Epithelial cell of alveolus of lung (primary cell): Measurements from ENCODE around the gene PCDHGB3. TPM values are rescaled to one million over a fixed set of nuclear protein-coding genes. Genes with fewer than 3 reads are reported as not detected.

Experiments
- total RNA-seq: library from RNA; depleted of rRNA; stranded (reverse); fragments of >200 nt; gene quantifications from 2 replicates; pipeline ENCODE4 v1.2.1, GENCODE V29; 2015

Gene PCDHGB3
- total RNA-seq, 1 donor from 2014 or later: 0.39 TPM

GRCh38 chr5:141407790-141408505 is 37.9 kb downstream of the PCDHGB3 start, which contains the start of gene PCDHGB6:
Gene PCDHGB6 (plus strand): TSS chr5:141408021. CDS start chr5:141408203, 182 bp downstream.

DNA sequence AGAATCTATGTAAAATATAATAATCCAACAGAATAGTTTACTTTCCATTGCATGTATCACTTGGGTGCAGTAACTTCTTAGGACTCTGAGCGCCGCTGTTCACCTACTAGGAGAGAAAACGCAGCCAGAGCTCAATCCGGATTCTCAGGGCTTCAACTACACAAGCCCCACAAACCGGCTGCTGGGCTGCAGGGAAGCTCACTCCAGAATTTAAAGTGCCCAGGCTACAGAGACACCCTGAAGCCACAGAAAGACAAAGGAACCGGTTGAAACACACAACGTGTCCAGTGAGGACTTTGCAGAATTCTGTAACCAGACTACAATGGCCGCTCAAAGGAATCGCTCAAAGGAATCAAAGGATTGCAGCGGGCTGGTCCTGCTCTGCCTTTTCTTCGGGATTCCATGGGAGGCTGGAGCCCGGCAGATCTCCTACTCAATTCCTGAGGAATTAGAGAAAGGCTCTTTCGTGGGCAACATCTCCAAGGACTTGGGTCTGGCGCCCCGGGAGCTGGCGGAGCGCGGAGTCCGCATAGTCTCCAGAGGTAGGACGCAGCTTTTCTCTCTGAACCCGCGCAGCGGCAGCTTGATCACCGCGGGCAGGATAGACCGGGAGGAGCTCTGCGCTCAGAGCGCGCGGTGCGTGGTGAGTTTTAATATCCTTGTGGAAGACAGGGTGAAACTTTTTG is 43.0 kb downstream of the PCDHGB3 start, which contains the start of gene PCDHGA10:
Gene PCDHGA10 (plus strand): TSS at position 134 of the 686 bp plus-strand sequence. CDS start 189 bp downstream, at position 323.

DNA sequence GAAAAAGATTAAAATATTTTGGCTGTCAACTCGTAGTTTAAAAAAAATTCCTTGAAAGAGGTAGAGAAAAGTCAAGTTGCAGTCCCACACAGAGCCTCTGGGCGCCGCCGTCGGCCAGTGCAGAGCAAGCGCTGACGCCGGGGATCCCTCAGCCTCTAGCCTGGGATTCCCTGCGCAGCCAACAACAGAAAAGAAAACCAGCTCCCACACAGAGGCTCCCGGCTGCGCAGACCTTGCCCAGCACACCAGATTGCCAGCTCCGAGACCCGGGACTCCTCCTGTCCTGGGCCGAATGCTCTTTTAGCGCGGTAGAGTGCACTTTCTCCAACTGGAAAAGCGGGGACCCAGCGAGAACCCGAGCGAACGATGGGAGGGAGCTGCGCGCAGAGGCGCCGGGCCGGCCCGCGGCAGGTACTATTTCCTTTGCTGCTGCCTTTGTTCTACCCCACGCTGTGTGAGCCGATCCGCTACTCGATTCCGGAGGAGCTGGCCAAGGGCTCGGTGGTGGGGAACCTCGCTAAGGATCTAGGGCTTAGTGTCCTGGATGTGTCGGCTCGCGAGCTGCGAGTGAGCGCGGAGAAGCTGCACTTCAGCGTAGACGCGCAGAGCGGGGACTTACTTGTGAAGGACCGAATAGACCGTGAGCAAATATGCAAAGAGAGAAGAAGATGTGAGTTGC is 47.6 kb downstream of the PCDHGB3 start, which contains the start of gene PCDHGB7:
Gene PCDHGB7 (plus strand): TSS at position 184 of the 679 bp plus-strand sequence. CDS start 183 bp downstream, at position 367.

DNA sequence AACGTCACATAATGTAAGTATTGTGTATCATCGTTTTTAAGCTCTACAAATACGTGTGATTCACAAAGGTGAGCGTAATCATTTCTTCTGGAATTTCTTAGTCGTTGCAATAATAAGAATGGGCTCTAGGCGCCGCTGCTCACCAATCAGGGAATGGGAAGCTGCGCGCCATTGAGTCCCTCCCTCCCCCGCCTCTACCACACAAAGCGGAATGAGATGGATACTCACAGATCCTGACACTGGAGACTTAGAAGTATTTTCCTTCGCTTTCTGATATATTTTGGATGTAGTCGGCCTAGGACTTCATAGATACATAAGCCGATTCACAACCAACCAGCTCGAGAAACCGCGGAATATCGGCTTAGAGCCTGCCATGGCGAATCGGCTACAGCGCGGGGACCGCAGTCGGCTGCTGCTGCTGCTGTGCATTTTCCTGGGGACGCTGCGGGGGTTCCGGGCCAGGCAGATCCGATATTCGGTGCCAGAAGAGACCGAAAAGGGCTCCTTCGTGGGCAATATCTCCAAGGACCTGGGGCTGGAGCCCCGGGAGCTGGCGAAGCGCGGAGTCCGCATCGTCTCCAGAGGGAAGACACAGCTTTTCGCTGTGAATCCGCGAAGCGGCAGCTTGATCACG is 50.9 kb downstream of the PCDHGB3 start, which contains the start of gene PCDHGA11:
Gene PCDHGA11 (plus strand): TSS at position 197 of the 634 bp plus-strand sequence. CDS start 177 bp downstream, at position 374.

Other genes with a start within 250 kb of the PCDHGB3 start
- under 0.01 TPM in 1 of 2 replicates, not detected in the other for gene PCDHB4, start 248.4 kb upstream of the PCDHGB3 start, total RNA-seq
- 0.39 and 1.3 TPM in 2 replicates for gene PCDHB5, start 235.0 kb upstream of the PCDHGB3 start, total RNA-seq
- gene PCDHB6, start 220.2 kb upstream of the PCDHGB3 start, total RNA-seq: 0.64 TPM in 1 of 2 replicates, not detected in the other
- under 0.01 and 1.9 TPM in 2 replicates for gene PCDHB7, start 197.6 kb upstream of the PCDHGB3 start, total RNA-seq
- not detected in 2 replicates for gene PCDHB8, start 192.5 kb upstream of the PCDHGB3 start, total RNA-seq
- gene PCDHB16, start 187.9 kb upstream of the PCDHGB3 start, total RNA-seq: 0.08 and 0.13 TPM in 2 replicates
- 0.08 TPM in 1 of 2 replicates, not detected in the other for gene PCDHB9, start 183.1 kb upstream of the PCDHGB3 start, total RNA-seq
- 0.13 and 0.24 TPM in 2 replicates for gene PCDHB10, start 177.9 kb upstream of the PCDHGB3 start, total RNA-seq
- gene PCDHB11, start 170.6 kb upstream of the PCDHGB3 start, total RNA-seq: 0.13 and 1.7 TPM in 2 replicates
- 0.08 TPM in 1 of 2 replicates, not detected in the other for gene PCDHB12, start 161.5 kb upstream of the PCDHGB3 start, total RNA-seq
- 0.26 and 1.0 TPM in 2 replicates for gene PCDHB13, start 156.3 kb upstream of the PCDHGB3 start, total RNA-seq
- 1.4 TPM in 1 of 2 replicates, not detected in the other for gene PCDHB14, start 146.9 kb upstream of the PCDHGB3 start, total RNA-seq
- gene PCDHB15, start 124.8 kb upstream of the PCDHGB3 start, total RNA-seq: under 0.01 and 0.48 TPM in 2 replicates
- gene SLC25A2, start 66.2 kb upstream of the PCDHGB3 start, total RNA-seq: not detected in 2 replicates
- 45.3 and 69.6 TPM in 2 replicates for gene TAF7, start 49.5 kb upstream of the PCDHGB3 start, total RNA-seq
- gene PCDHGA1, start 39.7 kb upstream of the PCDHGB3 start, total RNA-seq: 0.13 and 0.64 TPM in 2 replicates
- gene PCDHGA2, start 31.5 kb upstream of the PCDHGB3 start, total RNA-seq: 0.39 and 3.8 TPM in 2 replicates
- gene PCDHGA3, start 26.4 kb upstream of the PCDHGB3 start, total RNA-seq: 0.65 and 0.72 TPM in 2 replicates
- gene PCDHGB1, start 20.1 kb upstream of the PCDHGB3 start, total RNA-seq: 0.39 and 2.2 TPM in 2 replicates
- 0.78 and 6.0 TPM in 2 replicates for gene PCDHGA4, start 15.2 kb upstream of the PCDHGB3 start, total RNA-seq
- 0.39 and 3.0 TPM in 2 replicates for gene PCDHGB2, start 10.2 kb upstream of the PCDHGB3 start, total RNA-seq
- 0.13 and 1.3 TPM in 2 replicates for gene PCDHGA5, start 6.1 kb upstream of the PCDHGB3 start, total RNA-seq
- gene PCDHGA6, start 3.6 kb downstream of the PCDHGB3 start, total RNA-seq: 1.0 and 3.0 TPM in 2 replicates
- 0.65 and 4.0 TPM in 2 replicates for gene PCDHGA7, start 12.5 kb downstream of the PCDHGB3 start, total RNA-seq
- 3.7 and 9.3 TPM in 2 replicates for gene PCDHGB4, start 17.5 kb downstream of the PCDHGB3 start, total RNA-seq
- gene PCDHGA8, start 22.4 kb downstream of the PCDHGB3 start, total RNA-seq: 0.65 and 1.2 TPM in 2 replicates
- gene PCDHGB5, start 27.7 kb downstream of the PCDHGB3 start, total RNA-seq: 7.6 and 13.0 TPM in 2 replicates
- 1.4 and 7.8 TPM in 2 replicates for gene PCDHGA9, start 32.5 kb downstream of the PCDHGB3 start, total RNA-seq
- gene PCDHGB6, start 37.8 kb downstream of the PCDHGB3 start, total RNA-seq: 1.2 and 5.7 TPM in 2 replicates
- 3.4 and 11.8 TPM in 2 replicates for gene PCDHGA10, start 42.7 kb downstream of the PCDHGB3 start, total RNA-seq
- gene PCDHGB7, start 47.4 kb downstream of the PCDHGB3 start, total RNA-seq: 7.2 and 23.6 TPM in 2 replicates
- gene PCDHGA11, start 50.8 kb downstream of the PCDHGB3 start, total RNA-seq: 5.9 and 13.7 TPM in 2 replicates
- 10.2 and 17.4 TPM in 2 replicates for gene PCDHGA12, start 60.3 kb downstream of the PCDHGB3 start, total RNA-seq
- gene PCDHGC3, start 105.7 kb downstream of the PCDHGB3 start, total RNA-seq: 51.5 and 161 TPM in 2 replicates
- 0.13 and 3.1 TPM in 2 replicates for gene PCDHGC4, start 114.8 kb downstream of the PCDHGB3 start, total RNA-seq
- gene PCDHGC5, start 118.8 kb downstream of the PCDHGB3 start, total RNA-seq: 0.78 and 1.1 TPM in 2 replicates
- gene DIAPH1, start 248.8 kb downstream of the PCDHGB3 start, total RNA-seq: 25.1 and 49.1 TPM in 2 replicates